GM18499 (cell line): ENCODE data around the gene F2RL3.
"Not testable (repeated sequence)": the region's sequence is repeated elsewhere in the genome, so short reads cannot be mapped to it uniquely, and the experiment has no call there.

Experiments
- ATAC-seq: cut with Tn5 transposase; IDR thresholded peaks from one replicate; pipeline ENCODE4 v1.9.1; 2021; ENCODE audit warnings: moderate number of reproducible peaks; ENCODE audit not compliant: insufficient read depth, unreplicated experiment

F2RL3 gene

DNA sequence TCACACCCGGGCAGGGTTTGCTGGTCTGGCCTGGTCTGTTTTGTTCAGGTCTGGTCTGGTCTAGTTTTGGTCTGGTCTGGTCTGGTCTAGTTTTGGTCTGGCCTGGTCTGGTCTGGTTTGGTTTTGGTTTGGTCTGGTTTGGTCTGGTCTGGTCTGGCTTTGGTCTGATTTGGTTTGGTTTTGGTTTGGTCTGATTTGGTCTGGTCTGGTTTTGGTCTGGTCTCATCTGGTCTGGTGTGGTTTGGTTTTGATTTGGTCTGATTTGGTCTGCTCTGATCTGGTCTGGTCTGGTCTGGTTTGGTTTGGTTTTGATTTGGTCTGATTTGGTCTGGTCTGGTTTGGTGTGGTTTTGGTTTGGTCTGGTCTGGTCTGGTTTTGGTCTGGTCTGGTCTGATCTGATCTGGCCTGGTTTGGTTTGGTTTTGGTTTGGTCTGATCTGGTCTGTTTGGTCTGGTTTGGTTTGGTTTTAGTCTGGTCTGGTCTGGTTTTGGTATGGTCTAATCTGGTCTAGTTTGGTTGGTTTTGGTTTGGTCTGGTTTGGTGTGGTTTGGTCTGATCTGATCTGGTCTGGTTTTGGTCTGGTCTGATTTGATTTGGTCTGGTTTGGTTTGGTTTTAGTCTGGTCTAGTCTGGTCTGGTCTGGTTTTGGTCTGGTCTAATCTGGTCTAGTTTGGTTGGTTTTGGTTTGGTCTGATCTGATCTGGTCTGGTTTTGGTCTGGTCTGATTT lies 14.4 kb upstream of the F2RL3 start:
- no peak for ATAC-seq

DNA sequence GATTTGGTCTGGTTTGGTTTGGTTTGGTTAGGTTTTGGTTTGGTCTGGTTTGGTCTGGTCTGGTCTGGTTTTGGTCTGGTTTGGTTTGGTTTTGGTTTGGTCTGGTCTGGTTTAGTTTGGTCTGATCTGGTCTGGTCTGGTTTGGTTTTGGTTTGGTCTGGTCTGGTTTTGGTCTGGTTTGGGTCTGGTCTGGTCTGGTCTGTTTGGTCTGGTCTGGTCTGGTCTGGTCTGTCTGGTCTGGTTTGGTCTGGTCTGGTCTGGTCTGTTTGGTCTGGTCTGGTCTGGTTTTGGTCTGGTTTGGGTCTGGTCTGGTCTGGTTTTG lies 13.9 kb upstream of the F2RL3 start:
- ATAC-seq: not testable (repeated sequence)

DNA sequence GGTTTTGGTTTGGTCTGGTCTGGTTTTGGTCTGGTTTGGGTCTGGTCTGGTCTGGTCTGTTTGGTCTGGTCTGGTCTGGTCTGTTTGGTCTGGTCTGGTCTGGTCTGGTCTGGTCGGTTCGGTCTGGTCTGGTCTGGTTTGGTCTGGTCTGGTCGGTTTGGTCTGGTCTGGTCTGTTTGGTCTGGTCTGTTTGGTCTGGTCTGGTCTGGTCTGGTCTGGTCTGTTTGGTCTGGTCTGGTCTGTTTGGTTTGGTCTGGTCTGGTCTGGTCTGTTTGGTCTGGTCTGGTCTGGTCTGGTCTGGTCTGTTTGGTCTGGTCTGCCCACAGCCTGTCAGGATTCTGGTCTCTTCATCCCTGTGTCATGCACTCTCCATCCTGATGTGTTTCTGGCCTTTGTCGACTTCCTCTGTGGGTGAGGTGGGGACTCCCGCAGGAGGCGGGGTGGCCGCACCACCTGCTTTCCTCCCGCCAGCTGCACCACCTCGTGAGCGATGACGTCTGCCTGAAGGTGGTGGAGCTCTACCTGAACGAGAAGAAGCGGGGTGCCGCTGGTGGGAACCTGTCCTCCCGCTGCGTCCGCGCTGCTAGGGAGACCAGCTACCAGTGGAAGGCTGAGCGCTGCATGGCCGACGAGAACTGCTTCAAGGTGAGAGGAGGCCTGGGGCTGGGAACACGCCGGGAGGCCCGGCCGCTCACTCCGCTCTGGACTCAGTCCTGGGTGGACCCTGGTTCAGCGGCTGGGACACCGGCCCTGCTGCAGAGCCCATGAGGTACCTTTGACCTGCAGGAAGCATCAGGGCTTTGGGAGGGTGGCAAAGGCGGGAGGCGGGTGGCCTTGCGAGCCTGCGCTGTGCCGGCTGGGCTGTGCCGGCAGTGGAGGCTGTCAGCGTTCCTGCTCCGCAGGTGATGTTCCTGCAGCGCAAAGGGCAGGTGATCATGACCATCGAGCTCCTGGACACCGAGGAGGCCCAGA lies 12.9 kb upstream of the F2RL3 start:
- no peak for ATAC-seq

DNA sequence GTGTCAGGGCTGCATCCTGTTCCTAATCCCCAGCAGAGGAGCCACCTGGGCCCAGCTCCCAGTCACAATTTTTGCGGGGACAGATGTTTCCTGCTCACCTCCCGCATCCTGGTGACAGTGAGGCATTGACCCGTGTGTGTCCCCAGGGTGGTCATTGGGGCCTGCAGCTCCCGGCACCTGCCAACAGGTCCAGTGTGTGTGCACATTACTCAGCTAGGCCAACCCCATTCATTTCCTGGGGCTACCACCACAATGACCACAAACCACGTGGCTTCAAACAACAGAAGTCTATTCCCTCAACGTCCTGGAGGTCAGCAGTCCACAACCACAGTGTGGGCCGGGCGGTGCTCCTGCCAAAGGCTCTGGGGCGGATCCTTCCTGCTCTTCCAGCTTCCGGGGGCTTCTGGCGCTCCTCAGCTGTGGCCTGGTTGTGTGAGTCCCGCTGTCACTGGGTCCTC lies 11.9 kb upstream of the F2RL3 start:
- ATAC-seq: no peak

GRCh38 chr19:16877581-16877980 lies 11.2 kb upstream of the F2RL3 start:
- no peak for ATAC-seq

DNA sequence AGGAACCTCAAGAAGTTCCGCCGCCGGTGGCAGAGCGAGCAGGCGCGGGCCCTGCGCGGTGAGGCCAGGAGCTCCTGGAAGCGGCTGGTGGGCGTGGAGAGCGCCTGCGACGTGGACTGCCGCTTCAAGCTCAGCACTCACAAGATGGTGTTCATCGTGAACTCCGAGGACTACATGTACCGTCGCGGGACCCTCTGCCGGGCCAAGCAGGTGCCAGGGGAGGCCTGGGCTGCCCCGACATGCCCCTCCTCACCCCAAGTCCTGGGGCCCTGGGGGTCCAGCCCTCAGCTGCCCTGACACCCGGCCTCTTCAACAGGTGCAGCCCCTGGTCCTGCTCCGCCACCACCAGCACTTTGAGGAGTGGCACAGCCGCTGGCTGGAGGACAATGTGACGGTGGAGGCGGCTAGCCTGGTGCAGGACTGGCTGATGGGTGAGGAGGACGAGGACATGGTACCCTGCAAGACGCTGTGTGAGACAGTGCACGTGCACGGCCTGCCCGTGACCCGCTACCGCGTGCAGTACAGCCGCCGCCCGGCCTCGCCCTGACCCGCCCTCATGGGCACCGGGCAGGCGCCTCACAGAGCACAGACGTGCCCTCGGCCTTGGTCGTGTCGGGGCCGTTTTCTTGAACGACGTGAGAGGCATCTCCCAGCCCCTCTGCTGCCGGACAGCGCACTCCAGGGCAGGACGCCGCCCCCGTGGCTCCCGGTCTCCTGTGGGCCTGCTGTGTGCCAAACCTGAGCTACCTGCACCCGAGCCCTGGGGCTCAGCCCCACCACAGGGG lies 10.4 kb upstream of the F2RL3 start:
- no peak for ATAC-seq

- ATAC-seq: no peak
Observed at GRCh38 chr19:16880884-16881554, 7.8 kb upstream of the F2RL3 start.

GRCh38 chr19:16882146-16882545 lies 6.7 kb upstream of the F2RL3 start:
- no peak for ATAC-seq

DNA sequence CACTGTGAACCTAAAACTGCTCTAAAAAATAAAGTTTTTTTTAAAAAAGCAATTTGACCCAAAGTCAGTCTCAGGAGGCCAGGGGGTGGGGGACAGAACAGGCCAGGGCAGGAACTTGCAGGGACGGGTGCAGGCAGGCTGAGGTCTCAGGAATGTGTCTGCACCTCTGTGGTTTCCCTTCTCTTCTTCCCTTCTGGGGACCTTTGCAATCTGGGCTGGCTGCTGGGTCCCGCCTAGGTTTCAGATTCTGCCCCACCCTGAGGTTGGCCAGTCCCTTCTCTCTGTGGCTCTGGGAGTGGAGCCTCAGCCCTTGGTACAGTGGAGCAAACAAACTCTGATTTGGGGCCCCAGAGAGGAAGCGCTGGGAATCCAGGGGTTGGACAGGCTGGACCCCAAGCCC lies 5.3 kb upstream of the F2RL3 start:
- ATAC-seq: no peak

DNA sequence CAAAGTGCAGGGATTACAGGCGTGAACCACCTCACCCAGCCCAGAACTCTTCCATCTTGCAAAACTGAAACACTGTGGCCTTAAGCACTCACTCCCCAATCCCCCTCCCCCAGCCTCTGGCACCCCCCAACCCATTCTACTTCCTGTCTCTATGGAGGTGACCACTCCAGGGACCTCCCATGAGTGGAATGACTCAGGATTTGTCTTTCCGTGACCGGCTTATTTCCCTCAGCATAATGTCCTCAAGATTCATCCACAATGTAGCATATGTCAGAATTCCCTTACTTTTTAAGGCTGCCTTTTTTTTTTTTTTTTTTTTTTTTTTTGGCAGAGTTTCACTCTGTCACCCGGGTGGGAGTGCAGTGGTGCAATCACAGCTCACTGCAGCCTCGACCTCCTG lies 3.6 kb upstream of the F2RL3 start:
- no peak for ATAC-seq

GRCh38 chr19:16886305-16886880 lies 2.4 kb upstream of the F2RL3 start:
- no peak for ATAC-seq

GRCh38 chr19:16887353-16888265 lies 1.2 kb upstream of the F2RL3 start:
- no peak for ATAC-seq

DNA sequence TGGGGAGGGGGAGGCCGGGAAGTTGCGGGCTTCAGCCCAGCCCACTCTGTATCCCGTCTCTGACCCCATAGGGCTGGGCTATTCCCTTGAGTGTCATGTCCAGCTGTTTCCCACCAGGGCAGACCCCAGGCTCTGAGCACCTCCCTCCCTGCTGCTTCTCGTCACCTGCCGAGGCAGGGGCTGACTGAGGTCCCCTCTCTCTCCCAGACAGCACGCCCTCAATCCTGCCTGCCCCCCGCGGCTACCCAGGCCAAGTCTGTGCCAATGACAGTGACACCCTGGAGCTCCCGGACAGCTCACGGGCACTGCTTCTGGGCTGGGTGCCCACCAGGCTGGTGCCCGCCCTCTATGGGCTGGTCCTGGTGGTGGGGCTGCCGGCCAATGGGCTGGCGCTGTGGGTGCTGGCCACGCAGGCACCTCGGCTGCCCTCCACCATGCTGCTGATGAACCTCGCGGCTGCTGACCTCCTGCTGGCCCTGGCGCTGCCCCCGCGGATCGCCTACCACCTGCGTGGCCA lies 625 bp downstream of the F2RL3 start:
- no peak for ATAC-seq

- no peak for ATAC-seq
Observed at GRCh38 chr19:16889883-16890460, 1.2 kb downstream of the F2RL3 start.

GRCh38 chr19:16890461-16891184 lies 1.8 kb downstream of the F2RL3 start:
- ATAC-seq: no peak

- no peak for ATAC-seq
Observed at GRCh38 chr19:16891696-16892382, 3.0 kb downstream of the F2RL3 start.

- no peak for ATAC-seq
Observed at GRCh38 chr19:16892436-16892835, 3.6 kb downstream of the F2RL3 start.
